ENCODE results near the gene PEMT.

The PEMT gene

GRCh38 chr17:17566896-17567513, 24.5 kb downstream of the PEMT start:
- no peak for TF ChIP-seq CTCF (IDR thresholded peaks at IDR 0.05; ENCODE audit: extremely low read depth, insufficient read depth, missing control alignments)
- DNase-seq (ENCODE audit: low spot score): no peak
- in situ Hi-C loops (cut with MboI; ENCODE audit: low pct_unique_long_range_greater_than_20kb, low sequenced_read_pairs, unreplicated experiment): no loop called here

GRCh38 chr17:17565471-17566339, 25.8 kb downstream of the PEMT start:
- in situ Hi-C loops (cut with MboI; ENCODE audit: low pct_unique_long_range_greater_than_20kb, low sequenced_read_pairs, unreplicated experiment): no loop called here

GRCh38 chr17:17564896-17565295, 26.6 kb downstream of the PEMT start:
- in situ Hi-C loops (cut with MboI; ENCODE audit: low pct_unique_long_range_greater_than_20kb, low sequenced_read_pairs, unreplicated experiment): no loop called here
- no peak for TF ChIP-seq CTCF (IDR thresholded peaks at IDR 0.05; ENCODE audit: extremely low read depth, insufficient read depth, missing control alignments)
- no peak for DNase-seq (ENCODE audit: low spot score)

More at GRCh38 chr17:17565471-17566339, 25.8 kb downstream of the PEMT start:
- DNase-seq (ENCODE audit: low spot score): no peak
- no peak for TF ChIP-seq CTCF (IDR thresholded peaks at IDR 0.05; ENCODE audit: extremely low read depth, insufficient read depth, missing control alignments)

- TF ChIP-seq CTCF (IDR thresholded peaks at IDR 0.05; ENCODE audit: extremely low read depth, insufficient read depth, missing control alignments): no peak
- in situ Hi-C loops (cut with MboI; ENCODE audit: low pct_unique_long_range_greater_than_20kb, low sequenced_read_pairs, unreplicated experiment): no loop called here
- DNase-seq (ENCODE audit: low spot score): no peak
These were observed 27.2 kb downstream of the PEMT start for GRCh38 chr17:17564323-17564722.

GRCh38 chr17:17563530-17563929, 28.0 kb downstream of the PEMT start:
- in situ Hi-C loops (cut with MboI; ENCODE audit: low pct_unique_long_range_greater_than_20kb, low sequenced_read_pairs, unreplicated experiment): no loop called here
- DNase-seq (ENCODE audit: low spot score): no peak

GRCh38 chr17:17562146-17562511, 29.4 kb downstream of the PEMT start:
- TF ChIP-seq CTCF (IDR thresholded peaks at IDR 0.05; ENCODE audit: extremely low read depth, insufficient read depth, missing control alignments): no peak
- no peak for DNase-seq (ENCODE audit: low spot score)
- in situ Hi-C loops (cut with MboI; ENCODE audit: low pct_unique_long_range_greater_than_20kb, low sequenced_read_pairs, unreplicated experiment): no loop called here

More at GRCh38 chr17:17563530-17563929, 28.0 kb downstream of the PEMT start:
- no peak for TF ChIP-seq CTCF (IDR thresholded peaks at IDR 0.05; ENCODE audit: extremely low read depth, insufficient read depth, missing control alignments)
